ENCODE results near the gene TRIO. TPM values are rescaled to one million over a fixed set of nuclear protein-coding genes. Genes with fewer than 3 reads are reported as not detected.
"Not testable (repeated sequence)": the region's sequence is repeated elsewhere in the genome, so short reads cannot be mapped to it uniquely, and the experiment has no call there.

Gene TRIO
- total RNA-seq, 2 donors from 2014 or later: 181 to 202 TPM

- intact Hi-C loops (cut with DNase I): loop anchor here in 1 of 2 donors (5.0 kb wide), 1 partner anchor 82 kb away; no protein-coding TSS in a partner anchor
Observed at GRCh38 chr5:14190194-14191164, 47.3 kb downstream of the TRIO start.

GRCh38 chr5:14191325-14191724 lies 48.2 kb downstream of the TRIO start:
- intact Hi-C loops (cut with DNase I): loop anchor here in 1 of 2 donors (5.0 kb wide), 1 partner anchor 81 kb away; no protein-coding TSS in a partner anchor
- no peak for DNase-seq (ENCODE audit: low spot score)

More at GRCh38 chr5:14190194-14191164, 47.3 kb downstream of the TRIO start:
- DNase-seq (ENCODE audit: low spot score): peak; percentile 88

GRCh38 chr5:14193496-14193895 lies 50.4 kb downstream of the TRIO start:
- intact Hi-C loops (cut with DNase I): loop anchor here in 1 of 2 donors (5.0 kb wide), 1 partner anchor 79 kb away; no protein-coding TSS in a partner anchor
- DNase-seq (ENCODE audit: low spot score): no peak

GRCh38 chr5:14195588-14195987 lies 52.4 kb downstream of the TRIO start:
- intact Hi-C loops (cut with DNase I): no loop called here
- DNase-seq (ENCODE audit: low spot score): no peak

GRCh38 chr5:14197056-14197455 lies 53.9 kb downstream of the TRIO start:
- intact Hi-C loops (cut with DNase I): no loop called here
- no peak for DNase-seq (ENCODE audit: low spot score)

GRCh38 chr5:14199902-14200301 lies 56.8 kb downstream of the TRIO start:
- intact Hi-C loops (cut with DNase I): no loop called here
- no peak for DNase-seq (ENCODE audit: low spot score)

GRCh38 chr5:14200312-14200990 lies 57.3 kb downstream of the TRIO start:
- DNase-seq (ENCODE audit: low spot score): no peak
- intact Hi-C loops (cut with DNase I): no loop called here

- intact Hi-C loops (cut with DNase I): no loop called here
- DNase-seq (ENCODE audit: low spot score): no peak
Observed at GRCh38 chr5:14201325-14202045, 58.3 kb downstream of the TRIO start.

GRCh38 chr5:14202462-14202861 lies 59.3 kb downstream of the TRIO start:
- intact Hi-C loops (cut with DNase I): no loop called here
- no peak for DNase-seq (ENCODE audit: low spot score)

- no peak for DNase-seq (ENCODE audit: low spot score)
- intact Hi-C loops (cut with DNase I): no loop called here
Observed at GRCh38 chr5:14204011-14204670, 61.0 kb downstream of the TRIO start.

- intact Hi-C loops (cut with DNase I): no loop called here
- DNase-seq (ENCODE audit: low spot score): peak; percentile 88
Observed at GRCh38 chr5:14204785-14205321, 61.7 kb downstream of the TRIO start.

GRCh38 chr5:14206028-14206725 lies 63.0 kb downstream of the TRIO start:
- intact Hi-C loops (cut with DNase I): no loop called here
- DNase-seq (ENCODE audit: low spot score): no peak

GRCh38 chr5:14207428-14207827 lies 64.3 kb downstream of the TRIO start:
- intact Hi-C loops (cut with DNase I); DNase-seq (ENCODE audit: low spot score): not testable (repeated sequence)

- DNase-seq (ENCODE audit: low spot score): no peak
- intact Hi-C loops (cut with DNase I): no loop called here
Observed at GRCh38 chr5:14208071-14209021, 65.2 kb downstream of the TRIO start.

GRCh38 chr5:14209222-14209822 lies 66.2 kb downstream of the TRIO start:
- no peak for DNase-seq (ENCODE audit: low spot score)
- intact Hi-C loops (cut with DNase I): no loop called here

GRCh38 chr5:14209836-14210235 lies 66.7 kb downstream of the TRIO start:
- intact Hi-C loops (cut with DNase I): no loop called here
- no peak for DNase-seq (ENCODE audit: low spot score)

- no peak for DNase-seq (ENCODE audit: low spot score)
- intact Hi-C loops (cut with DNase I): no loop called here
Observed at GRCh38 chr5:14210729-14211128, 67.6 kb downstream of the TRIO start.

Measured in posterior vena cava (tissue), 2 donors.